Testis (tissue), 2 donors: ENCODE data around the gene EEF2.

Source experiments
- POLR2A ChIP-seq: fragments of 450-650 bp; IDR thresholded peaks from one replicate; pipeline ENCODE4 v1.6.1; 2017; ENCODE audit warnings: antibody characterized with exemption, mild to moderate bottlenecking, moderate library complexity
- TF ChIP-seq, protein P1 (sequence below), 3 experiments: fragments of 450-650 bp in 2 of 3; fragments of 200-600 bp in 1 of 3; sonication (generic) in 1 of 3; IDR thresholded peaks; one replicate each; pipeline ENCODE4 v1.5.1; 2016 to 2019; ENCODE audit warnings: antibody characterized with exemption in 3 of 3, mild to moderate bottlenecking in 2 of 3, moderate library complexity in 1 of 3

DNA sequence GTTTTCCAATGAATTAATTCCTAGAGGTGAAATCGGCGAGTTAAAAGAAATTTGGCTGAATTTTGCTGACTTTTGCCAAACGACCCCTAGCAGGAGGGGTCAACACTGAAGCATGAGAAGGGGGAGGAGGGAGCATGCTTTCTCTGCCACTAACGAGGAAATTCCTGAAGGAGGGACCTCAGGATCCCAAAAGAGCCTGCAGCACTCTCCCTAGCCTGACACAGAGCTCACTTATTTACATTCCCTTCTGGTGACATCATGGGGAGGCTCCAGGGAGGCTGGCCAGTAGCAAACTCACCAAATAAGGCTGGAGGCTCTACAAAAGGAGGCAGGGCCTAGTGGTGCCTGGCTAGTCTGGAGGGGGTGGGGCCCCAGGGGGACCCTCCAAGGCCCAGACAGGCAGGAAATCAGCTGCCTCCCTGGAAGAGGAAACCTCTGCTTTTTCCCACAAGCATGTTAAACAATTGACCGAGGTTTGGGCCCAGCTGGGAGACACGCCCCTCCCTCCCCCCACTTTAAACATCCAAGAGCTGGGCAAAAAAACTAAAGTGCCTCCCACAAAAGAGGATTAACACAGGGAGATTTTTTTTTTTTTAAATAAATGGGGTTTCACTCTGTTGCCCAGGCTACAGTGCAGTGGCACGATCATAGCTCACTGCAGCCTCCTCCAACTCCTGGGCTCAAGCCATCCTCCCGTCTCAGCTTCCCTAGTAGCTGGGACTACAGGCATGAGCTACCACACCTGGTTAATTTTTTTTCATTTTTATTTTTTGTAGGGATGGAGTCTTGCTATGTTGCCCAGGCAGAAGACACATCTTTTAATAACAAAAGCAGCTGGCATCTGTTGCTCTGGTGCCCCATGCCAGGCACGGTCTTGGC lies 16.5 kb downstream of the EEF2 start:
- no peak for TF ChIP-seq POLR2A
- TF ChIP-seq, protein P1, sequence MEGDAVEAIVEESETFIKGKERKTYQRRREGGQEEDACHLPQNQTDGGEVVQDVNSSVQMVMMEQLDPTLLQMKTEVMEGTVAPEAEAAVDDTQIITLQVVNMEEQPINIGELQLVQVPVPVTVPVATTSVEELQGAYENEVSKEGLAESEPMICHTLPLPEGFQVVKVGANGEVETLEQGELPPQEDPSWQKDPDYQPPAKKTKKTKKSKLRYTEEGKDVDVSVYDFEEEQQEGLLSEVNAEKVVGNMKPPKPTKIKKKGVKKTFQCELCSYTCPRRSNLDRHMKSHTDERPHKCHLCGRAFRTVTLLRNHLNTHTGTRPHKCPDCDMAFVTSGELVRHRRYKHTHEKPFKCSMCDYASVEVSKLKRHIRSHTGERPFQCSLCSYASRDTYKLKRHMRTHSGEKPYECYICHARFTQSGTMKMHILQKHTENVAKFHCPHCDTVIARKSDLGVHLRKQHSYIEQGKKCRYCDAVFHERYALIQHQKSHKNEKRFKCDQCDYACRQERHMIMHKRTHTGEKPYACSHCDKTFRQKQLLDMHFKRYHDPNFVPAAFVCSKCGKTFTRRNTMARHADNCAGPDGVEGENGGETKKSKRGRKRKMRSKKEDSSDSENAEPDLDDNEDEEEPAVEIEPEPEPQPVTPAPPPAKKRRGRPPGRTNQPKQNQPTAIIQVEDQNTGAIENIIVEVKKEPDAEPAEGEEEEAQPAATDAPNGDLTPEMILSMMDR (IDR thresholded peaks at IDR 0.05): no peak
